ENCODE measurements around the gene LTBP1.

Gene LTBP1

DNA sequence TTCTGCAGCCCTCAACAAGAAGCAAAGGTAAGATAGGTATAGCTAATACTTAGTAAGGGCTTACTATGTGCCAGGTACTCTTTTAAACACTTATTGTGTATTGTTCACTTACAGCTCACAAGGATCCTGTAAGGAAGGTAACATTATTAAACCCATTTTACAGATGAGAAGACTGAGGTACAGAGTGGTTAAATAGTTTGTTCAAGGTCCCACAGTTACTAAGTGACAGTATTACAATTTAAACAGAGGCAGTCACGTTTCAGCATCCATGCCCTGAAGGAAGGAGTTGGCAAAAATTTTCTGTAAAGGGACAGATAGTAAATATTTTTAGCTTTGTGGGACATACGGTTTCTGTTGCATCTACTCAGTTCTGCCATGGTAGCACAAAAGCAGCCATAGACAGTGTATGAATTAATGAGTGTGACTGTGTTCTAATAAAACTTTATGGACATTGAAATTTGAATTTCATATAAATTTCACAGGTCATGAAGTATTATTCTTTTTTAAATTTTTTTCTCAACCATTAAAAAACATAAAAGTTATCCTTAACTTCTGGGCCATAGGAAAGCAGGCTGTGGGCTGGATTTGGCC lies 75.7 kb downstream of the LTBP1 start:
- DNase-seq (ENCODE audit: low read depth): no peak
- TF ChIP-seq, protein P1, sequence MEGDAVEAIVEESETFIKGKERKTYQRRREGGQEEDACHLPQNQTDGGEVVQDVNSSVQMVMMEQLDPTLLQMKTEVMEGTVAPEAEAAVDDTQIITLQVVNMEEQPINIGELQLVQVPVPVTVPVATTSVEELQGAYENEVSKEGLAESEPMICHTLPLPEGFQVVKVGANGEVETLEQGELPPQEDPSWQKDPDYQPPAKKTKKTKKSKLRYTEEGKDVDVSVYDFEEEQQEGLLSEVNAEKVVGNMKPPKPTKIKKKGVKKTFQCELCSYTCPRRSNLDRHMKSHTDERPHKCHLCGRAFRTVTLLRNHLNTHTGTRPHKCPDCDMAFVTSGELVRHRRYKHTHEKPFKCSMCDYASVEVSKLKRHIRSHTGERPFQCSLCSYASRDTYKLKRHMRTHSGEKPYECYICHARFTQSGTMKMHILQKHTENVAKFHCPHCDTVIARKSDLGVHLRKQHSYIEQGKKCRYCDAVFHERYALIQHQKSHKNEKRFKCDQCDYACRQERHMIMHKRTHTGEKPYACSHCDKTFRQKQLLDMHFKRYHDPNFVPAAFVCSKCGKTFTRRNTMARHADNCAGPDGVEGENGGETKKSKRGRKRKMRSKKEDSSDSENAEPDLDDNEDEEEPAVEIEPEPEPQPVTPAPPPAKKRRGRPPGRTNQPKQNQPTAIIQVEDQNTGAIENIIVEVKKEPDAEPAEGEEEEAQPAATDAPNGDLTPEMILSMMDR (conservative IDR thresholded peaks at IDR 0.05; ENCODE audit: low read depth, low read length): no peak
- no peak overlapping the region for H3K4me3 ChIP-seq (ENCODE audit: low read length)

DNA sequence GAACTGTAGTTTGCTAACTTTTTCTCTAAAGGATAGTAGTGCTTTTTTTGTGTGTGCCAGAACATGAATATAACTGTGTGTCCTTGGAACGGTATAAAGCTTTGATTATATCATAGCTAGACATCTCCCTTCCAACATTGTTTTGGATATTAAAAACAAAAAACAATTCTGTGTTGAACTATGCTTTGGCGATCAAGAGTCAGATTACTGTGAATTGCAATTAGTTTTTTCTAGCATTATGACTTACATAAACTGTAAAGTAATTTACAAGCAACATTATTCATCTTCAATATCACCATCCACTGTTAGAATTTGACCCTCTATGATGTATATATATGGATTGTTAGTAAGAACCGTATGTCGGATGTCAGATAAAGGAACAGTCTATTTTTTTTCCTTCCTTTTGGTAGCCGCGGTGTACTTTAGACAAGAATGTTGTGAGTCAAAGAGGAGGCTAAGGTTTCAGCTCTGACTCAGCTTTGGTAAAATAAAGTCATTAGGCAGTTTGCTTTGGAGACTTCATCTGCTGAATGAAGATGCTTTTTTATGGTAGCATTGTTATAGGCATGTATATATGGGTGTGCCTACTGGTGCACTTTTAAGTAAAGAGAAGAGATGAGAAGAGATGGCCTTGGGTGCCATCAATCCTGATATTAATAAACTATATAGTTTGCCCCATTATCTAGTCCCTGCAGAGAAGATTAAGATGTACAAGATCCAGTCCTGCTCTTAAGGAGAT lies 76.4 kb downstream of the LTBP1 start:
- no peak for DNase-seq (ENCODE audit: low read depth)
- TF ChIP-seq, protein P1 (conservative IDR thresholded peaks at IDR 0.05; ENCODE audit: low read depth, low read length): no peak

DNA sequence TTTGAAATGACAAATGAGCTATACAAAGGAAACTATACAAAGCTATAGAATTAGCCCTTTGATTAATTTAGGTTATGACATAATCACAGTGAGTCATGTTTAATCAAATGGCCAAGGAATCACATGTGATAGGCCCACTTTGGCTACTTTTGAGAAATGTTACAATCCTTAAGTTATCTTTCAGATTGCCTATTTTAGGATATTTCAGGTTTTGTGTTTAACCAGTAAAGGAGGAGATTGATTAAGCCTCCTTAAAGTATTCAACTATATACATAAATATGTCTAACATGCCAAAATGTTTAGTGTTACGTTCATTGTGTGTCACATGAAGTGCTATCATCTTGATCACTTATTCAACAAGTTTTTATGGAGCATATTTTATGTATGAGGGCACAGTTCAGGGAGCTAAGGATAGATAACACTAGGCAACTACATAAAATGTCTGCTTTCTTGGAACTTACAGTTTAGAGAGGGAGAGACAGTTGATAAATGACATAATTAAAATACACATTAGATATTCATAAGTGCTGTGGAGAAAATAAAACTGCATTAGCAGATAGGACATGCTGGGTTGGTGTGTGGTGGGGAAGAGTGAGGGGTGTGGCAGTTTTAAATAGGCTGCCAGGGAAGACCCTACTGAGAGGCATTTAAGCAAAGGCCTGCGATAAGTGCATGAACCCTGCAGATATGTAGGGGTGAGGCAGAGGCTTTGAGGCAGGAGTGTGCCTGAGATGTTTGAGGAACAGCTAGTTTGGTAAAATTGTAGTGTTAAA lies 77.2 kb downstream of the LTBP1 start:
- DNase-seq (ENCODE audit: low read depth): no peak
- TF ChIP-seq, protein P1 (conservative IDR thresholded peaks at IDR 0.05; ENCODE audit: low read depth, low read length): no peak
- H3K4me3 ChIP-seq (ENCODE audit: low read length): no peak overlapping the region

More for the DNA sequence above, 76.4 kb downstream of the LTBP1 start:
- no peak overlapping the region for H3K4me3 ChIP-seq (ENCODE audit: low read length)

DNA sequence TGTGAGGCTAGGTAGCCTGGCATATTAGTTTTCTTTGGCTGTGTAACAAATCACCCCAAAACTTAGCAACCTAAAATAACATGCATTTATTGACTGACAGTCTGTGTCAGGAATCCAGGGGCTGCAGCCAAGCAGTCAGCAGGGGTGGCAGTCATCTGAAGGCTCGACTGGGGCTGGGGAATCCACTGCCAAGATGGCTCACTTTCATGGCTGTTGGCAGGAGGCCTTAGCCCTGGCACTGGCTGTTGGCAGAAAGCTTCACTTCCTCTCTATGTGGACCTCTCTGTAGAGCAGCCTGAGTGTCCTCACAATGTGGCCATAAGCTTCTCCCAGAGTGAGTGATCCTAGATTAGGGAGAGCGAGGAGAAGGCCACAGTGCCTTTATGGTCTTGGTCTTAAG lies 78.0 kb downstream of the LTBP1 start:
- TF ChIP-seq, protein P1 (conservative IDR thresholded peaks at IDR 0.05; ENCODE audit: low read depth, low read length): no peak
- no peak for DNase-seq (ENCODE audit: low read depth)
- H3K4me3 ChIP-seq (ENCODE audit: low read length): no peak overlapping the region

DNA sequence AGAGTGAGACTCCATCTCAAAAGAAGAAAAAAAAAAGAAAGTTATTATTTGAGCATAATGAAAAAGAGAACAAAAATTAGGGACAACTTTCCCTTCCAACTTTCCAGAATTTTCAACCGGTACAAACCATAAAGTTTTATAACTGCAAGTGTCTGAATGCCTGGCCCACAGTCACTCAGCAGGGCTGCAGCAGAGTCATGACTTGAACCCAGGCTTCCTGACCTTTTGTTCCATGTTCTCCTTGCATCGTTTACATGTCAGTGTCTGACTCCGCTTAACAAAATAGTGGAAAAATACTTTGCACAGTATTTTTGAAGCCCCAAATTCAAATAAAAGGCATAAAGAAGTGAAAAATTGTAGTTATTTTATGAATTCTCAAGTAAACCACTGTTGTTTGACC lies 82.7 kb downstream of the LTBP1 start:
- TF ChIP-seq, protein P1 (conservative IDR thresholded peaks at IDR 0.05; ENCODE audit: low read depth, low read length): no peak
- H3K4me3 ChIP-seq (ENCODE audit: low read length): no peak overlapping the region
- no peak for DNase-seq (ENCODE audit: low read depth)

DNA sequence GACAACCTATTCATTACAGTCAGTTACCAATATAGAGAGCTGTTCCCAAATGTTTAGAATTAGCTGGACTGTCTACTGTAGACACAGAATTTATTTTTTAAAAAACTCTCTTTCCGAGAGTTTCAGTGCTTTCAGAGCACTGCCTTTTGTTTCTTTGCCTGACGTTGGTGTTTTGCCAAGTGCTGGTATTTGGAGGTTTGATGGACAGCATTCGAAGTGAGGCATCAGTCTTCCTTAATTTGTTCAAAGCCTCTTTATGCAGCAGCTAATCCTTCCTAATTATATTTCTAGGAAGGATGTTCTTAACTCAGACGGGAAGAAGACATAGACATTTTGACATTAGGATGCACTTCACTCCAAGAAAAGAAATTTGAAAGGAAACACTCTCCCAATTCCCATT lies 83.2 kb downstream of the LTBP1 start:
- DNase-seq (ENCODE audit: low read depth): no peak
- no peak overlapping the region for H3K4me3 ChIP-seq (ENCODE audit: low read length)
- TF ChIP-seq, protein P1 (conservative IDR thresholded peaks at IDR 0.05; ENCODE audit: low read depth, low read length): no peak
